GM23338 (cell line): ENCODE data around the gene NUP214. TPM values are rescaled to one million over a fixed set of nuclear protein-coding genes. Genes with fewer than 3 reads are reported as not detected.

Source experiments
- ATAC-seq: fragments of 200-7000 bp; cut with Tn5 transposase; 3 replicates; pipeline ENCODE4 v1.9.1; 2020
- DNase-seq: peaks from one replicate; pipeline ENCODE4 v3.0.0-alpha.2; 2015; ENCODE audit warnings: low spot score
- H2AFZ ChIP-seq: fragments of 200-600 bp; sonication (generic); 2 replicates; pipeline ENCODE4 v1.8.0; 2016; ENCODE audit warnings: antibody characterized with exemption, mild to moderate bottlenecking, moderate library complexity
- H3F3A ChIP-seq: fragments of 200-600 bp; sonication (generic); replicated peaks from 2 replicates; pipeline ENCODE4 v1.8.0; 2017; ENCODE audit warnings: antibody characterized with exemption, mixed run types, low read depth
- H3K27ac ChIP-seq: fragments of 200-600 bp; sonication (generic); 2 replicates; pipeline ENCODE4 v1.6.1; 2016; ENCODE audit warnings: low read depth
- H3K27me3 ChIP-seq: fragments of 200-600 bp; sonication (generic); 2 replicates; pipeline ENCODE4 v1.8.0; 2016; ENCODE audit warnings: mild to moderate bottlenecking, mixed run types, moderate library complexity; ENCODE audit not compliant: insufficient read depth
- H3K36me3 ChIP-seq: fragments of 200-600 bp; sonication (generic); 2 replicates; pipeline ENCODE4 v1.8.0; 2016; ENCODE audit warnings: mild to moderate bottlenecking; ENCODE audit not compliant: insufficient read depth
- H3K4me1 ChIP-seq: fragments of 200-600 bp; sonication (generic); 2 replicates; pipeline ENCODE4 v1.8.0; 2016; ENCODE audit warnings: mild to moderate bottlenecking, moderate library complexity; ENCODE audit not compliant: insufficient read depth
- H3K4me2 ChIP-seq: fragments of 200-600 bp; sonication (generic); 2 replicates; pipeline ENCODE4 v1.7.1; 2017; ENCODE audit warnings: mixed run types
- H3K4me3 ChIP-seq: fragments of 200-600 bp; sonication (generic); 2 replicates; pipeline ENCODE4 v1.6.1; 2016; ENCODE audit warnings: mixed run types
- H3K79me2 ChIP-seq: fragments of 200-600 bp; sonication (generic); replicated peaks from 2 replicates; pipeline ENCODE4 v1.8.0; 2017; ENCODE audit warnings: mild to moderate bottlenecking; ENCODE audit not compliant: insufficient read depth
- H3K9me2 ChIP-seq: fragments of 200-600 bp; sonication (generic); 2 replicates; pipeline ENCODE4 v1.8.0; 2017; ENCODE audit not compliant: insufficient read depth
- H4K20me1 ChIP-seq: fragments of 200-600 bp; sonication (generic); replicated peaks from 2 replicates; pipeline ENCODE4 v1.8.0; 2017; ENCODE audit warnings: mild to moderate bottlenecking; ENCODE audit not compliant: insufficient read depth
- H3K27ac Mint-ChIP-seq: 2 replicates; pipeline ENCODE4 v1.8.0; 2020; ENCODE audit warnings: inconsistent platforms, mild to moderate bottlenecking, moderate library complexity, mixed read lengths
- H3K27me3 Mint-ChIP-seq: 3 replicates; pipeline ENCODE4 v1.8.0; 2022; ENCODE audit warnings: low read depth, mild to moderate bottlenecking, moderate library complexity, mixed read lengths, inconsistent platforms; ENCODE audit not compliant: insufficient read depth, poor library complexity
- H3K36me3 Mint-ChIP-seq: 3 replicates; pipeline ENCODE4 v1.8.0; 2021; ENCODE audit warnings: low read depth, mild to moderate bottlenecking, inconsistent platforms, moderate library complexity, mixed read lengths
- H3K4me1 Mint-ChIP-seq: 3 replicates; pipeline ENCODE4 v1.8.0; 2020; ENCODE audit warnings: mild to moderate bottlenecking, inconsistent platforms, mixed read lengths
- H3K4me3 Mint-ChIP-seq: 3 replicates; pipeline ENCODE4 v1.8.0; 2021; ENCODE audit warnings: moderate library complexity, mild to moderate bottlenecking, inconsistent platforms, mixed read lengths
- H3K9me3 Mint-ChIP-seq: 3 replicates; pipeline ENCODE4 v1.8.0; 2020; ENCODE audit warnings: moderate library complexity, mild to moderate bottlenecking, inconsistent platforms, mixed read lengths
- CREB1 ChIP-seq: fragments of 250-450 bp; sonication (Bioruptor Pico); IDR thresholded peaks from 2 replicates; pipeline ENCODE4 v1.5.0; 2020; ENCODE audit warnings: low read depth, mild to moderate bottlenecking, moderate library complexity
- CTCF ChIP-seq, 2 experiments: fragments of 200-600 bp in 1 of 2; sonication (generic) in 1 of 2; conservative IDR thresholded peaks; 2 replicates each; pipeline versions ENCODE4 v1.5.1 to v1.6.1; 2016 to 2017; ENCODE audit warnings: antibody characterized with exemption in 2 of 2, low read depth in 2 of 2, mild to moderate bottlenecking in 2 of 2, moderate library complexity in 1 of 2
- EZH2 ChIP-seq: fragments of 200-600 bp; sonication (generic); IDR thresholded peaks from one replicate; pipeline ENCODE4 v1.8.0; 2017; ENCODE audit warnings: antibody characterized with exemption, mild to moderate bottlenecking, low read depth; ENCODE audit not compliant: unreplicated experiment
- EZH2phosphoT487 ChIP-seq: fragments of 200-600 bp; sonication (generic); IDR thresholded peaks from one replicate; pipeline ENCODE4 v1.8.1; 2018; ENCODE audit warnings: antibody characterized with exemption; ENCODE audit not compliant: unreplicated experiment
- JUNB ChIP-seq: IDR thresholded peaks from one replicate; pipeline ENCODE4 v1.6.1; 2016; ENCODE audit warnings: antibody characterized with exemption; ENCODE audit not compliant: unreplicated experiment
- NANOG ChIP-seq: IDR thresholded peaks from 2 replicates; pipeline ENCODE4 v1.6.1; 2016; ENCODE audit warnings: antibody characterized with exemption, borderline replicate concordance
- POLR2AphosphoS5 ChIP-seq: IDR thresholded peaks from 2 replicates; pipeline ENCODE4 v1.6.1; 2016; ENCODE audit warnings: antibody characterized with exemption, low read depth
- STAT1 ChIP-seq: IDR thresholded peaks from one replicate; pipeline ENCODE4 v1.6.1; 2016; ENCODE audit warnings: antibody characterized with exemption; ENCODE audit not compliant: unreplicated experiment
- ZNF114 ChIP-seq: fragments of 250-450 bp; sonication (Bioruptor Pico); IDR thresholded peaks from 2 replicates; pipeline ENCODE4 v1.5.0; 2020; ENCODE audit warnings: mild to moderate bottlenecking, moderate library complexity
- ZNF331 ChIP-seq: fragments of 250-450 bp; sonication (Bioruptor Pico); IDR thresholded peaks from 2 replicates; pipeline ENCODE4 v1.5.0; 2020; ENCODE audit warnings: low read depth, mild to moderate bottlenecking, moderate library complexity
- ZNF462 ChIP-seq: fragments of 250-450 bp; sonication (Bioruptor Pico); IDR thresholded peaks from 2 replicates; pipeline ENCODE4 v1.5.0; 2020; ENCODE audit warnings: mild to moderate bottlenecking, moderate library complexity
- polyA plus RNA-seq: library from polyadenylated mRNA; unstranded; fragments of >200 nt; fragmentation: Nextera tagmentation; extraction: Ambion mirVana; gene quantifications from 2 replicates; pipeline ENCODE4 v1.2.1, GENCODE V29; 2016
- total RNA-seq: library from RNA; depleted of rRNA; stranded (reverse); fragments of >200 nt; shearing (Covaris generic); gene quantifications from 2 replicates; pipeline ENCODE4 v1.2.3, GENCODE V29; 2014
- TF ChIP-seq, protein P1 (sequence below): IDR thresholded peaks from one replicate; pipeline ENCODE4 v1.6.1; 2018; ENCODE audit warnings: antibody characterized with exemption; ENCODE audit not compliant: unreplicated experiment
- TF ChIP-seq, protein P2 (sequence below): IDR thresholded peaks from 2 replicates; pipeline ENCODE4 v1.6.1; 2016; ENCODE audit warnings: antibody characterized with exemption

Gene NUP214
- total and polyA plus RNA-seq, 2 experiments from 2014 or later: 36.0 to 57.0 TPM

GRCh38 chr9:131214286-131214856 is 89.0 kb downstream of the NUP214 start:
- Mint-ChIP-seq H3K36me3 (peaks cover 40% of the 10 kb centered on the region), H3K27me3 (no peaks in the 10 kb centered on the region), H3K27ac (no peak overlapping the region), H3K9me3 (peaks cover 8% of the 10 kb centered on the region; the same call in 2 of the 3 replicates), H3K4me3 (no peak overlapping the region), H3K4me1 (peaks cover 12% of the 10 kb centered on the region; the same call in 2 of the 3 replicates)
- no peak overlapping the region for H3K4me2 ChIP-seq
- H4K20me1 ChIP-seq: no peaks in the 10 kb centered on the region
- H2AFZ ChIP-seq: no peak overlapping the region
- no peak for ATAC-seq
- no peaks in the 10 kb centered on the region for H3K9me2 ChIP-seq
- H3F3A ChIP-seq: no peaks in the 10 kb centered on the region
- no peak for DNase-seq
- H3K79me2 ChIP-seq: no peaks in the 10 kb centered on the region
- no peaks in the 10 kb centered on the region; the same call in 1 of the 2 replicates for H3K36me3 ChIP-seq
- H3K4me3 ChIP-seq: no peak overlapping the region
- H3K27ac ChIP-seq: no peak overlapping the region
- H3K27me3 ChIP-seq: no peaks in the 10 kb centered on the region
- H3K4me1 ChIP-seq: peaks cover 1% of the 10 kb centered on the region; the same call in 1 of the 2 replicates
- TF ChIP-seq, protein P1, sequence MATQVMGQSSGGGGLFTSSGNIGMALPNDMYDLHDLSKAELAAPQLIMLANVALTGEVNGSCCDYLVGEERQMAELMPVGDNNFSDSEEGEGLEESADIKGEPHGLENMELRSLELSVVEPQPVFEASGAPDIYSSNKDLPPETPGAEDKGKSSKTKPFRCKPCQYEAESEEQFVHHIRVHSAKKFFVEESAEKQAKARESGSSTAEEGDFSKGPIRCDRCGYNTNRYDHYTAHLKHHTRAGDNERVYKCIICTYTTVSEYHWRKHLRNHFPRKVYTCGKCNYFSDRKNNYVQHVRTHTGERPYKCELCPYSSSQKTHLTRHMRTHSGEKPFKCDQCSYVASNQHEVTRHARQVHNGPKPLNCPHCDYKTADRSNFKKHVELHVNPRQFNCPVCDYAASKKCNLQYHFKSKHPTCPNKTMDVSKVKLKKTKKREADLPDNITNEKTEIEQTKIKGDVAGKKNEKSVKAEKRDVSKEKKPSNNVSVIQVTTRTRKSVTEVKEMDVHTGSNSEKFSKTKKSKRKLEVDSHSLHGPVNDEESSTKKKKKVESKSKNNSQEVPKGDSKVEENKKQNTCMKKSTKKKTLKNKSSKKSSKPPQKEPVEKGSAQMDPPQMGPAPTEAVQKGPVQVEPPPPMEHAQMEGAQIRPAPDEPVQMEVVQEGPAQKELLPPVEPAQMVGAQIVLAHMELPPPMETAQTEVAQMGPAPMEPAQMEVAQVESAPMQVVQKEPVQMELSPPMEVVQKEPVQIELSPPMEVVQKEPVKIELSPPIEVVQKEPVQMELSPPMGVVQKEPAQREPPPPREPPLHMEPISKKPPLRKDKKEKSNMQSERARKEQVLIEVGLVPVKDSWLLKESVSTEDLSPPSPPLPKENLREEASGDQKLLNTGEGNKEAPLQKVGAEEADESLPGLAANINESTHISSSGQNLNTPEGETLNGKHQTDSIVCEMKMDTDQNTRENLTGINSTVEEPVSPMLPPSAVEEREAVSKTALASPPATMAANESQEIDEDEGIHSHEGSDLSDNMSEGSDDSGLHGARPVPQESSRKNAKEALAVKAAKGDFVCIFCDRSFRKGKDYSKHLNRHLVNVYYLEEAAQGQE: no peak
- TF ChIP-seq NANOG (no peak), JUNB (no peak), EZH2 (no peak), EZH2phosphoT487 (no peak), ZNF462 (CRISPR knock-in tag) (no peak), ZNF331 (CRISPR knock-in tag) (no peak), CTCF (conservative IDR thresholded peaks at IDR 0.05; ENCODE audit: low read depth in 2 of 2) (no peak), CREB1 (CRISPR knock-in tag) (no peak), POLR2AphosphoS5 (no peak), ZNF114 (CRISPR knock-in tag) (no peak), STAT1 (no peak)
- TF ChIP-seq, protein P2, sequence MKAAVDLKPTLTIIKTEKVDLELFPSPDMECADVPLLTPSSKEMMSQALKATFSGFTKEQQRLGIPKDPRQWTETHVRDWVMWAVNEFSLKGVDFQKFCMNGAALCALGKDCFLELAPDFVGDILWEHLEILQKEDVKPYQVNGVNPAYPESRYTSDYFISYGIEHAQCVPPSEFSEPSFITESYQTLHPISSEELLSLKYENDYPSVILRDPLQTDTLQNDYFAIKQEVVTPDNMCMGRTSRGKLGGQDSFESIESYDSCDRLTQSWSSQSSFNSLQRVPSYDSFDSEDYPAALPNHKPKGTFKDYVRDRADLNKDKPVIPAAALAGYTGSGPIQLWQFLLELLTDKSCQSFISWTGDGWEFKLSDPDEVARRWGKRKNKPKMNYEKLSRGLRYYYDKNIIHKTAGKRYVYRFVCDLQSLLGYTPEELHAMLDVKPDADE: no peak
